A549 treated with ZK216348 at 1 μM for 4 hours (cell line): Measurements from ENCODE around the gene RPS3. TPM values are rescaled to one million over a fixed set of nuclear protein-coding genes. Genes with fewer than 3 reads are reported as not detected.

ENCODE experiments used
- total RNA-seq: library from RNA; stranded (reverse); fragments of 200-300 nt; extraction: Qiagen RNA extraction; gene quantifications from 5 replicates; pipeline ENCODE4 v1.2.3, GENCODE V29; 2022; ENCODE audit warnings: low read depth

Gene RPS3
- total RNA-seq = 3,130 to 4,292 TPM (median 3,344 TPM) in 5 replicates

DNA sequence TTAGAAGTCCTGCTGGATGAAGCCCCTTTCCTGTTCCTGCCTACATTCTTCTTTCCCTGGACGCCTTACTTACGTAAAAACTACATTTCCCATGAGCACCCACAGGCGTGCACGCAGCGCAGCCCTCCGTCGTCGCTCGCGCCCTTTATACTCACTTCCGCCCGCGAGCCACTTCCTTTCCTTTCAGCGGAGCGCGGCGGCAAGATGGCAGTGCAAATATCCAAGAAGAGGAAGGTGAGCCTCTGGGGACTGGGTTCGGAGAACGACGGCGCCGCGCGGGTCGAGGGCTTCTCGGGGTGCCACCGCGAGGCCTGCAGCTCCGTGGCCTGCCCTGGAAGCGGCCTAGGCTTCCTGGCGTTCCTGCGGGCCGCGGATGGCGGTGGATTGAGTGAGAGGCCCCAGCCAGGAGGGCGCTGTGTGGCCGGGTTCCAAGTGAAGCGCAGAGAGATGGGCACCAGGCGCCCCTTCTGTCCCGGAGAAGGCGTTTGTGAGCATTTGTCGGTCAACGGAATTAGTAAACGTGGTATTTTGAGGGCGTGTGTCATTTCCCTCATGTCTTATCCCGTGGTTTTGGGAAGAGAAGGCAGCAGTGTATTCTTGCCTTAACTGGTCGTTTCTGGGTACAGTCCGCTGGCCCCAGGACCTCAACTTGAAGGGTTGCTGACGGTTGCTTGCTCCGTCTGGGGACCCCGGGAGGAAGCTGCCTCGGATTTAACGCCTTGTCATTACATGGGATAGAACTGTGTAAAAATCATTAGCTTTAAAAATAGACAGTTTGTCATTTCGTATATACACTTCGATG is at the start of gene RPS3:
RPS3 (plus strand) TSS at position 175 of the 802 bp plus-strand sequence; CDS start at position 205, 30 bp downstream.

DNA sequence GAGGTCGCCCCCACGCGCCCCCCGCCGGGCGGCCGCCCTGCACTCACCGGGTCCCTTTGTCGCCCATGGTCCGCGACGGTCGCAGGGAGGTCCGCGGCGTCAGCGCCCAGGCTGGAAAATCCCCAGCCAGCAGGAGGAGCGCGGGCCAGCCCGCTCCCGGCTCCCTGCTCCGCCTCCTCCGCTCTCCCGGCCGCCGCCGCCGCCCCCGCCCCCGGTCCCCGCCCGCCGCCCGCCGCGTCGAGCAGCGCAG is 47.9 kb upstream of the RPS3 start, which contains the start of gene ARRB1:
ARRB1 (minus strand) TSS at position 121 of the 250 bp plus-strand sequence; CDS start at position 67, 54 bp downstream.

DNA sequence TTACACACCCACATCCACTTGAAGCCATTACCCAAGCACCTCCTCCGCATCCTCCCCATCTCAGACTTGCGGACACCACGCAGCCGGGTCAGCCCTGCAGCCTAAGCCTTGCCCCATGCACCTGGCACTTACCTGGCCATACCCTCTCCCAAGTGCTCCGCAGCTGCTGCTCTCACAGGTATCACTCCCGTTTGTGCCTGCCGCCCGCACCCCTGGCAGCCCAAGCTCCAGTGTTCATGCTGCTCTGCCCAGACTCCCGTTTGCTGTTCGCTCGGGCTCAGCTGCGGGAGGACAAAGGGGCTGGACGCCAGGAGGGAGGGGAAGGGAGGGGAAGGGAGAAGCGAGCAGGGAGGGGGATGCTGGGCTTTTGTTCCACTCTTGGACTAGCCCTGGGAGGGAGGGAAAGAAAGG is 33.6 kb downstream of the RPS3 start, which contains the start of gene KLHL35:
KLHL35 (minus strand) TSS at position 293 of the 411 bp plus-strand sequence. CDS start 2,574 bp downstream, outside the sequence.

Other genes with a start within 250 kb of the RPS3 start
- gene SLCO2B1, start 248.4 kb upstream of the RPS3 start, total RNA-seq = 3.3 to 5.1 TPM (median 4.2 TPM) in 5 replicates
- 0.15 to 0.36 TPM (median 0.28 TPM) in 5 replicates for gene TPBGL, start 158.7 kb upstream of the RPS3 start, total RNA-seq
- 4.4 to 9.6 TPM (median 7.3 TPM) in 5 replicates for gene ARRB1, start 47.9 kb upstream of the RPS3 start, total RNA-seq
- gene KLHL35, start 33.7 kb downstream of the RPS3 start, total RNA-seq = 0.68 to 1.9 TPM (median 1.4 TPM) in 5 replicates
- gene GDPD5, start 126.4 kb downstream of the RPS3 start, total RNA-seq = 8.9 to 16.3 TPM (median 14.0 TPM) in 5 replicates
- gene SERPINH1, start 162.7 kb downstream of the RPS3 start, total RNA-seq = 57.1 to 112 TPM (median 100 TPM) in 5 replicates